ENCODE measurements around the gene ERC2.

- peak; percentile 41 to 49 for TF ChIP-seq CTCF (conservative IDR thresholded peaks at IDR 0.05 in 1 of 2, IDR thresholded peaks at IDR 0.05 in 1 of 2; ENCODE audit: low read depth in 1 of 2, low read length in 2 of 2)
- TF ChIP-seq EZH2 (IDR thresholded peaks at IDR 0.05; ENCODE audit: low read length, missing control alignments) = no peak
These were observed 721.4 kb downstream of the ERC2 start for GRCh38 chr3:55746808-55747413.

Data from fibroblast of lung (primary cell).